HepG2 (cell line): ENCODE measurements around the gene NUB1. TPM values are rescaled to one million over a fixed set of nuclear protein-coding genes. Genes with fewer than 3 reads are reported as not detected.

ENCODE experiments used
- ATAC-seq: fragments of 200-7000 bp; cut with Tn5 transposase; 3 replicates; pipeline ENCODE4 v1.9.1; 2020; ENCODE audit warnings: mild to moderate bottlenecking, moderate library complexity
- BruUV-seq: library from RNA; stranded (reverse); fragments of 400-500 nt; replicated peaks from 2 replicates; lab custom pipeline; 2021; lab: Mats Ljungman, UMichigan
- CTCF ChIA-PET: fragments of 300-600 bp; formaldehyde crosslinking; extraction: SDS; loops from one replicate; lab custom pipeline; 2021; ENCODE audit warnings: low total read pairs, inconsistent platforms, low intra/inter-chr PET ratio; lab: Yijun Ruan, JAX
- POLR2A ChIA-PET: fragments of 350-600 bp; sonication (Branson Sonifier 250); formaldehyde crosslinking; loops from one replicate; lab custom pipeline; 2020; ENCODE audit warnings: antibody characterized with exemption, inconsistent platforms; lab: Yijun Ruan, JAX
- DNase-seq: peaks from one replicate; pipeline ENCODE4 v3.0.0-alpha.2; 2015; ENCODE audit warnings: low spot score
- FAIRE-seq: peaks from 3 replicates; lab custom pipeline; 2011; peaks lifted over from hg19 to GRCh38; lab: Jason Lieb, UNC
- H2AFZ ChIP-seq: one replicate; pipeline ENCODE4 v1.6.1; 2011; ENCODE audit warnings: low read length, inconsistent platforms
- H3K27ac ChIP-seq: fragments of 300-600 bp; 3 replicates; pipeline ENCODE4 v1.8.0; 2011; ENCODE audit warnings: mixed run types, mild to moderate bottlenecking, mixed read lengths, low read length, inconsistent platforms; ENCODE audit not compliant: insufficient read depth; ENCODE audit errors: extremely low read length
- H3K27me3 ChIP-seq, 2 experiments: fragments of 200-600 bp in 1 of 2; 2 replicates in 1 of 2; 3 replicates in 1 of 2; pipeline versions ENCODE4 v1.6.0 to v1.8.0; 2011; ENCODE audit warnings: low read length in 2 of 2, mild to moderate bottlenecking in 2 of 2, moderate library complexity in 2 of 2, inconsistent platforms in 1 of 2; ENCODE audit not compliant: insufficient read depth in 2 of 2, control insufficient read depth in 1 of 2
- H3K36me3 ChIP-seq, 2 experiments: fragments of 200-600 bp in 1 of 2; replicated peaks in 1 of 2; 2 replicates in 1 of 2; 3 replicates in 1 of 2; pipeline versions ENCODE4 v1.5.1 to v1.8.0; 2011; ENCODE audit warnings: low read length in 2 of 2, inconsistent platforms in 1 of 2; ENCODE audit not compliant: insufficient read depth in 2 of 2, control insufficient read depth in 1 of 2
- H3K4me1 ChIP-seq: 2 replicates; pipeline ENCODE4 v1.5.1; 2012; ENCODE audit warnings: low read length, inconsistent platforms; ENCODE audit not compliant: insufficient read depth
- H3K4me2 ChIP-seq: 2 replicates; pipeline ENCODE4 v1.6.0; 2011; ENCODE audit warnings: low read depth, low read length, inconsistent platforms
- H3K4me3 ChIP-seq, 3 experiments: fragments of 200-600 bp in 1 of 3; sonication (generic), shearing (Covaris generic) in 1 of 3; replicated peaks in 1 of 3; 2 replicates each; pipeline ENCODE4 v1.5.1; 2011 to 2016; ENCODE audit warnings: low read length in 3 of 3, inconsistent platforms in 2 of 3, low read depth in 2 of 3, mild to moderate bottlenecking in 2 of 3, control low read depth in 1 of 3, mixed read lengths in 1 of 3; ENCODE audit not compliant: insufficient read depth in 1 of 3
- H3K79me2 ChIP-seq: one replicate; pipeline ENCODE4 v1.6.1; 2011; ENCODE audit warnings: low read length, inconsistent platforms; ENCODE audit not compliant: insufficient read depth
- H3K9ac ChIP-seq: 2 replicates; pipeline ENCODE4 v1.6.0; 2011; ENCODE audit warnings: mild to moderate bottlenecking, low read depth, low read length, inconsistent platforms; ENCODE audit not compliant: insufficient read depth
- H3K9me3 ChIP-seq: 2 replicates; pipeline ENCODE4 v1.5.1; 2012; ENCODE audit warnings: mild to moderate bottlenecking, low read length
- H4K20me1 ChIP-seq: 2 replicates; pipeline ENCODE4 v1.6.0; 2011; ENCODE audit warnings: inconsistent platforms, mild to moderate bottlenecking, low read length, moderate library complexity; ENCODE audit not compliant: insufficient read depth
- ARID4A ChIP-seq: sonication (generic); formaldehyde crosslinking; IDR thresholded peaks from 2 replicates; pipeline ENCODE4 v1.5.0; 2020; ENCODE audit warnings: mild to moderate bottlenecking, missing genetic modification reagents, borderline replicate concordance
- CREBL2 ChIP-seq: sonication (generic); formaldehyde crosslinking; IDR thresholded peaks from 2 replicates; pipeline ENCODE4 v1.8.1; 2023; ENCODE audit warnings: missing genetic modification reagents, mild to moderate bottlenecking, borderline replicate concordance
- NR2F6 ChIP-seq, 2 experiments: IDR thresholded peaks; 2 replicates each; pipeline ENCODE4 v1.6.1; 2016; ENCODE audit warnings: antibody characterized with exemption in 1 of 2, mild to moderate bottlenecking in 1 of 2
- SIN3B ChIP-seq: fragments of 150-350 bp; IDR thresholded peaks from 2 replicates; pipeline ENCODE4 v1.6.1; 2014; ENCODE audit warnings: low read length
- SIX4 ChIP-seq: sonication (generic); formaldehyde crosslinking; IDR thresholded peaks from 2 replicates; pipeline ENCODE4 v1.4.0; 2020; ENCODE audit warnings: missing genetic modification reagents
- SNAI1 ChIP-seq: sonication (generic); formaldehyde crosslinking; IDR thresholded peaks from 2 replicates; pipeline ENCODE4 v1.5.0; 2020; ENCODE audit warnings: mild to moderate bottlenecking, missing genetic modification reagents, borderline replicate concordance
- ZNF337 ChIP-seq: sonication (generic); formaldehyde crosslinking; IDR thresholded peaks from 2 replicates; pipeline ENCODE4 v1.5.1; 2020; ENCODE audit warnings: missing genetic modification reagents, low read depth, mild to moderate bottlenecking, borderline replicate concordance
- ZNF33A ChIP-seq: sonication (generic); formaldehyde crosslinking; IDR thresholded peaks from 2 replicates; pipeline ENCODE4 v1.5.1; 2020; ENCODE audit warnings: missing genetic modification reagents, mild to moderate bottlenecking, moderate library complexity, borderline replicate concordance
- ZNF460 ChIP-seq: sonication (generic); formaldehyde crosslinking; IDR thresholded peaks from 2 replicates; pipeline ENCODE4 v1.5.1; 2020; ENCODE audit warnings: missing genetic modification reagents, mild to moderate bottlenecking, borderline replicate concordance
- ZNF639 ChIP-seq: conservative IDR thresholded peaks from 2 replicates; pipeline ENCODE4 v1.6.1; 2018; ENCODE audit warnings: missing genetic modification reagents
- WGBS: methylation state at CpG from one replicate; pipeline ENCODE4 v1.1.6; 2017; ENCODE audit warnings: low lambda C conversion rate; 5-methylcytosine and 5-hydroxymethylcytosine counted together
- in situ Hi-C: cut with HindIII; loops from 2 replicates; pipeline ENCODE4 v1.10.0; 2017; ENCODE audit warnings: low pct_unique_long_range_greater_than_20kb; ENCODE audit not compliant: extremely low pct_ligation_motif_present
- intact Hi-C: fragments of 100-400 bp; cut with micrococcal nuclease; formaldehyde crosslinking; loops from one replicate; pipeline ENCODE4 v1.10.0; 2022; ENCODE audit not compliant: unreplicated experiment
- polyA plus RNA-seq, 8 experiments: library from polyadenylated mRNA; depleted of rRNA in 3 of 8; stranded (reverse) in 7 of 8; unstranded in 1 of 8; fragments of >200 nt; fragmentation: Illumina TruSeq in 4 of 8; extraction: Trizol in 4 of 8; gene quantifications; 2 replicates each; pipeline versions ENCODE4 v1.2.1 to v1.2.3, GENCODE V29; 2011 to 2016; ENCODE audit warnings: low read depth in 4 of 8, missing spikeins in 1 of 8, mixed read lengths in 1 of 8; ENCODE audit not compliant: insufficient read depth in 1 of 8
- total RNA-seq, 5 experiments: library from RNA; depleted of rRNA; stranded (reverse); fragments of >200 nt; fragmentation: Illumina TruSeq; extraction: Trizol; gene quantifications; 2 replicates each; pipeline ENCODE4 v1.2.3, GENCODE V29; 2016; ENCODE audit warnings: low read depth in 1 of 5
- TF ChIP-seq, protein P1 (sequence below): sonication (generic); formaldehyde crosslinking; IDR thresholded peaks from 2 replicates; pipeline ENCODE4 v1.8.1; 2023; ENCODE audit warnings: mild to moderate bottlenecking, moderate library complexity, missing genetic modification reagents
- TF ChIP-seq, protein P2 (sequence below): sonication (generic); formaldehyde crosslinking; IDR thresholded peaks from 2 replicates; pipeline ENCODE4 v1.4.0; 2020; ENCODE audit warnings: mild to moderate bottlenecking, missing genetic modification reagents, borderline replicate concordance
- TF ChIP-seq, protein P3 (sequence below): sonication (generic); formaldehyde crosslinking; IDR thresholded peaks from 2 replicates; pipeline ENCODE4 v1.8.1; 2022; ENCODE audit warnings: mild to moderate bottlenecking, missing genetic modification reagents

The NUB1 gene
- total and polyA plus RNA-seq, 2 of the 13 experiments (the other 11 are each of a cell fraction or from before 2014, with no cell fraction given) = 27.1 to 37.0 TPM

DNA sequence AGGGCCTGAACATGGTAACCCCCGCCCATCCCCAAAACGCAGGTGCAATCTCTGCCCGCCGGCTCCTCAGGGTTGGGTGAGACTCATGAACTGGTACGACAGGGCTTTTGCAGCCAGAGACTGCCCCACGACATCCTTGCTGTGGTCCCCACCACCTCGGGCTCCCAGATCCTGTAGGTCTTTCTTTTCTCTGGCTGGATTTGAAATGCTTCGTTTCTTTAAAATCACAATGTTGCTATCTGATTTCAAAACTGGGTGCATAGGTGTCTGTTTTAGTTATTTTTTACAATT is 46.3 kb downstream of the NUB1 start:
- no peak overlapping the region for H3K27ac ChIP-seq
- peaks cover 23 to 96% of the 10 kb centered on the region in 2 experiments for H3K27me3 ChIP-seq
- FAIRE-seq (no peak), ATAC-seq (no peak), DNase-seq (no peak)
- no TSS peak for BruUV-seq
- no peak overlapping the region for H3K4me3 ChIP-seq
- WGBS = 27% methylated on average over 4 of the region's 8 CpGs
- no peaks in the 10 kb centered on the region for H3K79me2 ChIP-seq
- H2AFZ ChIP-seq = no peak overlapping the region
- no peaks in the 10 kb centered on the region for H3K4me1 ChIP-seq
- H3K36me3 ChIP-seq = no peaks in the 10 kb centered on the region
- H3K4me2 ChIP-seq = no peak overlapping the region
- no peaks in the 10 kb centered on the region; the same call in 1 of the 2 replicates for H4K20me1 ChIP-seq
- intact Hi-C loops (no loop called here), in situ Hi-C loops (no loop called here)
- POLR2A ChIA-PET = no interaction called here
- TF ChIP-seq ZNF33A (no peak), ZNF337 (CRISPR knock-in tag) (no peak), NR2F6 (IDR thresholded peaks at IDR 0.05) (no peak), NR2F6 (CRISPR knock-in tag; IDR thresholded peaks at IDR 0.05) (no peak), SNAI1 (no peak), SIN3B (no peak), SIX4 (no peak), CREBL2 (CRISPR knock-in tag) (no peak), ZNF639 (CRISPR knock-in tag) (no peak), ARID4A (CRISPR knock-in tag) (no peak), ZNF460 (no peak)
- TF ChIP-seq, protein P1, sequence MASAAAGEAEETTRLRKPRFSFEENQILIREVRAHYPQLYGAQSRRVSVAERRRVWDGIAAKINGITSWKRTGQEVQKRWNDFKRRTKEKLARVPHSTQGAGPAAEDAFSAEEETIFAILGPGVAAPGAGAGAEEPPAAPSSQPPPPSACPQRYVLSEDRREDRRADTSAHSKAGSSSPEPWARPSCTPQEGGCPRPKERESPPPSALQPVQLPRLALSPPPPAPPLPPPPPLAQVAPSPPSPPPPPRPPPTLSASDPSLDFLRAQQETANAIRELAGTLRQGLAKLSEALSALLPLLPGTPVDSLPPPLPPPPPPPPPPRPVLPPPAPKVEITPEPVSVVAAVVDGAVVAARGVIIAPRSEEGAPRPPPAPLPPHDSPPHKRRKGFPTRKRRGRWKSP (CRISPR knock-in tag) = no peak
- TF ChIP-seq, protein P2, sequence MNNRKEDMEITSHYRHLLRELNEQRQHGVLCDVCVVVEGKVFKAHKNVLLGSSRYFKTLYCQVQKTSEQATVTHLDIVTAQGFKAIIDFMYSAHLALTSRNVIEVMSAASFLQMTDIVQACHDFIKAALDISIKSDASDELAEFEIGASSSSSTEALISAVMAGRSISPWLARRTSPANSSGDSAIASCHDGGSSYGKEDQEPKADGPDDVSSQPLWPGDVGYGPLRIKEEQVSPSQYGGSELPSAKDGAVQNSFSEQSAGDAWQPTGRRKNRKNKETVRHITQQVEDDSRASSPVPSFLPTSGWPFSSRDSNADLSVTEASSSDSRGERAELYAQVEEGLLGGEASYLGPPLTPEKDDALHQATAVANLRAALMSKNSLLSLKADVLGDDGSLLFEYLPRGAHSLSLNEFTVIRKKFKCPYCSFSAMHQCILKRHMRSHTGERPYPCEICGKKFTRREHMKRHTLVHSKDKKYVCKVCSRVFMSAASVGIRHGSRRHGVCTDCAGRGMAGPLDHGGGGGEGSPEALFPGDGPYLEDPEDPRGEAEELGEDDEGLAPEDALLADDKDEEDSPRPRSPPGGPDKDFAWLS (CRISPR knock-in tag) = no peak
- TF ChIP-seq, protein P3, sequence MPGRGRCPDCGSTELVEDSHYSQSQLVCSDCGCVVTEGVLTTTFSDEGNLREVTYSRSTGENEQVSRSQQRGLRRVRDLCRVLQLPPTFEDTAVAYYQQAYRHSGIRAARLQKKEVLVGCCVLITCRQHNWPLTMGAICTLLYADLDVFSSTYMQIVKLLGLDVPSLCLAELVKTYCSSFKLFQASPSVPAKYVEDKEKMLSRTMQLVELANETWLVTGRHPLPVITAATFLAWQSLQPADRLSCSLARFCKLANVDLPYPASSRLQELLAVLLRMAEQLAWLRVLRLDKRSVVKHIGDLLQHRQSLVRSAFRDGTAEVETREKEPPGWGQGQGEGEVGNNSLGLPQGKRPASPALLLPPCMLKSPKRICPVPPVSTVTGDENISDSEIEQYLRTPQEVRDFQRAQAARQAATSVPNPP (CRISPR knock-in tag) = no peak
- CTCF ChIA-PET = no interaction called here
- no peaks in the 10 kb centered on the region for H3K9me3 ChIP-seq
- no peak overlapping the region for H3K9ac ChIP-seq
